Measurements from ENCODE around the gene WDR83. TPM values are rescaled to one million over a fixed set of nuclear protein-coding genes. Genes with fewer than 3 reads are reported as not detected.

WDR83 gene
- total and polyA plus RNA-seq, 2 experiments from 2014 or later: 12.5 to 18.5 TPM

DNA sequence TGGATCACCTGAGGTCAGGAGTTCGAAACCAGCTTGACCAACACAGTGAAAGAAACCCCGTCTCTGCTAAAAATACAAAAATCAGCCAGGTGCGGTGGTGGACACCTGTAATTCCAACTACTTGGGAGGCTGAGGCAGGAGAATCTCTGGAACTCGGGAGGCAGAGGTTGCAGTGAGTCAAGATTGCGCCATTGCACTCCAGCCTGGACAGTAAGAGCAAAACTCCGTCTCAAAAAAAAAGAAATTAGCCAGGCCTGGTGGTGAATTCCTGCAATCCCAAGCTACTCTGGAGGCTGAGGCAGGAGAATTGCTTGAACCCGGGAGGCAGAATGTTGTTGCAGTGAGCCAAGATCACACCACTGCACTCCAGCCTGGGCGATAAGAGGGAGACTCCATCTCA, 42.0 kb downstream of the WDR83 start:
- H3K4me3 Mint-ChIP-seq: no peak overlapping the region
- Histone ChIP-seq H3K27me3 (ENCODE audit: insufficient read depth) (no peaks in the 10 kb centered on the region), H3K4me2 (no peak overlapping the region), H3K4me3 (no peak overlapping the region), H3K36me3 (ENCODE audit: insufficient read depth) (peaks cover 67% of the 10 kb centered on the region), H3K79me2 (replicated peaks; ENCODE audit: insufficient read depth) (no peaks in the 10 kb centered on the region), H3F3A (replicated peaks; ENCODE audit: low read depth) (peaks cover 57% of the 10 kb centered on the region), H3K27ac (ENCODE audit: low read depth) (no peak overlapping the region), H2AFZ (no peak overlapping the region), H3K9me2 (ENCODE audit: insufficient read depth) (no peaks in the 10 kb centered on the region), H4K20me1 (replicated peaks; ENCODE audit: insufficient read depth) (peaks cover 24% of the 10 kb centered on the region), H3K4me1 (ENCODE audit: insufficient read depth) (no peaks in the 10 kb centered on the region)
- H3K27ac Mint-ChIP-seq: no peak overlapping the region
- H3K27me3 Mint-ChIP-seq (ENCODE audit: insufficient read depth, low read depth, poor library complexity): peaks cover 2% of the 10 kb centered on the region
- TF ChIP-seq, protein P1, sequence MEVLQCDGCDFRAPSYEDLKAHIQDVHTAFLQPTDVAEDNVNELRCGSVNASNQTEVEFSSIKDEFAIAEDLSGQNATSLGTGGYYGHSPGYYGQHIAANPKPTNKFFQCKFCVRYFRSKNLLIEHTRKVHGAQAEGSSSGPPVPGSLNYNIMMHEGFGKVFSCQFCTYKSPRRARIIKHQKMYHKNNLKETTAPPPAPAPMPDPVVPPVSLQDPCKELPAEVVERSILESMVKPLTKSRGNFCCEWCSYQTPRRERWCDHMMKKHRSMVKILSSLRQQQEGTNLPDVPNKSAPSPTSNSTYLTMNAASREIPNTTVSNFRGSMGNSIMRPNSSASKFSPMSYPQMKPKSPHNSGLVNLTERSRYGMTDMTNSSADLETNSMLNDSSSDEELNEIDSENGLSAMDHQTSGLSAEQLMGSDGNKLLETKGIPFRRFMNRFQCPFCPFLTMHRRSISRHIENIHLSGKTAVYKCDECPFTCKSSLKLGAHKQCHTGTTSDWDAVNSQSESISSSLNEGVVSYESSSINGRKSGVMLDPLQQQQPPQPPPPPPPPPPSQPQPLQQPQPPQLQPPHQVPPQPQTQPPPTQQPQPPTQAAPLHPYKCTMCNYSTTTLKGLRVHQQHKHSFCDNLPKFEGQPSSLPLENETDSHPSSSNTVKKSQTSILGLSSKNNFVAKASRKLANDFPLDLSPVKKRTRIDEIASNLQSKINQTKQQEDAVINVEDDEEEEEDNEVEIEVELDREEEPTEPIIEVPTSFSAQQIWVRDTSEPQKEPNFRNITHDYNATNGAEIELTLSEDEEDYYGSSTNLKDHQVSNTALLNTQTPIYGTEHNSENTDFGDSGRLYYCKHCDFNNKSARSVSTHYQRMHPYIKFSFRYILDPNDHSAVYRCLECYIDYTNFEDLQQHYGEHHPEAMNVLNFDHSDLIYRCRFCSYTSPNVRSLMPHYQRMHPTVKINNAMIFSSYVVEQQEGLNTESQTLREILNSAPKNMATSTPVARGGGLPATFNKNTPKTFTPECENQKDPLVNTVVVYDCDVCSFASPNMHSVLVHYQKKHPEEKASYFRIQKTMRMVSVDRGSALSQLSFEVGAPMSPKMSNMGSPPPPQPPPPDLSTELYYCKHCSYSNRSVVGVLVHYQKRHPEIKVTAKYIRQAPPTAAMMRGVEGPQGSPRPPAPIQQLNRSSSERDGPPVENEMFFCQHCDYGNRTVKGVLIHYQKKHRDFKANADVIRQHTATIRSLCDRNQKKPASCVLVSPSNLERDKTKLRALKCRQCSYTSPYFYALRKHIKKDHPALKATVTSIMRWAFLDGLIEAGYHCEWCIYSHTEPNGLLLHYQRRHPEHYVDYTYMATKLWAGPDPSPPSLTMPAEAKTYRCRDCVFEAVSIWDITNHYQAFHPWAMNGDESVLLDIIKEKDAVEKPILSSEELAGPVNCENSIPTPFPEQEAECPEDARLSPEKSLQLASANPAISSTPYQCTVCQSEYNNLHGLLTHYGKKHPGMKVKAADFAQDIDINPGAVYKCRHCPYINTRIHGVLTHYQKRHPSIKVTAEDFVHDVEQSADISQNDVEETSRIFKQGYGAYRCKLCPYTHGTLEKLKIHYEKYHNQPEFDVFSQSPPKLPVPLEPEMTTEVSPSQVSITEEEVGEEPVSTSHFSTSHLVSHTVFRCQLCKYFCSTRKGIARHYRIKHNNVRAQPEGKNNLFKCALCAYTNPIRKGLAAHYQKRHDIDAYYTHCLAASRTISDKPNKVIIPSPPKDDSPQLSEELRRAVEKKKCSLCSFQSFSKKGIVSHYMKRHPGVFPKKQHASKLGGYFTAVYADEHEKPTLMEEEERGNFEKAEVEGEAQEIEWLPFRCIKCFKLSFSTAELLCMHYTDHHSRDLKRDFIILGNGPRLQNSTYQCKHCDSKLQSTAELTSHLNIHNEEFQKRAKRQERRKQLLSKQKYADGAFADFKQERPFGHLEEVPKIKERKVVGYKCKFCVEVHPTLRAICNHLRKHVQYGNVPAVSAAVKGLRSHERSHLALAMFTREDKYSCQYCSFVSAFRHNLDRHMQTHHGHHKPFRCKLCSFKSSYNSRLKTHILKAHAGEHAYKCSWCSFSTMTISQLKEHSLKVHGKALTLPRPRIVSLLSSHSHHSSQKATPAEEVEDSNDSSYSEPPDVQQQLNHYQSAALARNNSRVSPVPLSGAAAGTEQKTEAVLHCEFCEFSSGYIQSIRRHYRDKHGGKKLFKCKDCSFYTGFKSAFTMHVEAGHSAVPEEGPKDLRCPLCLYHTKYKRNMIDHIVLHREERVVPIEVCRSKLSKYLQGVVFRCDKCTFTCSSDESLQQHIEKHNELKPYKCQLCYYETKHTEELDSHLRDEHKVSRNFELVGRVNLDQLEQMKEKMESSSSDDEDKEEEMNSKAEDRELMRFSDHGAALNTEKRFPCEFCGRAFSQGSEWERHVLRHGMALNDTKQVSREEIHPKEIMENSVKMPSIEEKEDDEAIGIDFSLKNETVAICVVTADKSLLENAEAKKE (CRISPR knock-in tag; IDR thresholded peaks at IDR 0.05): no peak
- TF ChIP-seq NANOG (IDR thresholded peaks at IDR 0.05; ENCODE audit: borderline replicate concordance) (no peak), JUNB (IDR thresholded peaks at IDR 0.05; ENCODE audit: unreplicated experiment) (no peak), EZH2 (IDR thresholded peaks at IDR 0.05; ENCODE audit: low read depth, unreplicated experiment) (no peak), ZNF331 (CRISPR knock-in tag; IDR thresholded peaks at IDR 0.05; ENCODE audit: low read depth) (no peak), CREB1 (CRISPR knock-in tag; IDR thresholded peaks at IDR 0.05; ENCODE audit: low read depth) (no peak), EZH2phosphoT487 (IDR thresholded peaks at IDR 0.05; ENCODE audit: unreplicated experiment) (no peak), STAT1 (IDR thresholded peaks at IDR 0.05; ENCODE audit: unreplicated experiment) (no peak)
- TF ChIP-seq, protein P2, sequence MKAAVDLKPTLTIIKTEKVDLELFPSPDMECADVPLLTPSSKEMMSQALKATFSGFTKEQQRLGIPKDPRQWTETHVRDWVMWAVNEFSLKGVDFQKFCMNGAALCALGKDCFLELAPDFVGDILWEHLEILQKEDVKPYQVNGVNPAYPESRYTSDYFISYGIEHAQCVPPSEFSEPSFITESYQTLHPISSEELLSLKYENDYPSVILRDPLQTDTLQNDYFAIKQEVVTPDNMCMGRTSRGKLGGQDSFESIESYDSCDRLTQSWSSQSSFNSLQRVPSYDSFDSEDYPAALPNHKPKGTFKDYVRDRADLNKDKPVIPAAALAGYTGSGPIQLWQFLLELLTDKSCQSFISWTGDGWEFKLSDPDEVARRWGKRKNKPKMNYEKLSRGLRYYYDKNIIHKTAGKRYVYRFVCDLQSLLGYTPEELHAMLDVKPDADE (IDR thresholded peaks at IDR 0.05): no peak
- TF ChIP-seq, protein P3, sequence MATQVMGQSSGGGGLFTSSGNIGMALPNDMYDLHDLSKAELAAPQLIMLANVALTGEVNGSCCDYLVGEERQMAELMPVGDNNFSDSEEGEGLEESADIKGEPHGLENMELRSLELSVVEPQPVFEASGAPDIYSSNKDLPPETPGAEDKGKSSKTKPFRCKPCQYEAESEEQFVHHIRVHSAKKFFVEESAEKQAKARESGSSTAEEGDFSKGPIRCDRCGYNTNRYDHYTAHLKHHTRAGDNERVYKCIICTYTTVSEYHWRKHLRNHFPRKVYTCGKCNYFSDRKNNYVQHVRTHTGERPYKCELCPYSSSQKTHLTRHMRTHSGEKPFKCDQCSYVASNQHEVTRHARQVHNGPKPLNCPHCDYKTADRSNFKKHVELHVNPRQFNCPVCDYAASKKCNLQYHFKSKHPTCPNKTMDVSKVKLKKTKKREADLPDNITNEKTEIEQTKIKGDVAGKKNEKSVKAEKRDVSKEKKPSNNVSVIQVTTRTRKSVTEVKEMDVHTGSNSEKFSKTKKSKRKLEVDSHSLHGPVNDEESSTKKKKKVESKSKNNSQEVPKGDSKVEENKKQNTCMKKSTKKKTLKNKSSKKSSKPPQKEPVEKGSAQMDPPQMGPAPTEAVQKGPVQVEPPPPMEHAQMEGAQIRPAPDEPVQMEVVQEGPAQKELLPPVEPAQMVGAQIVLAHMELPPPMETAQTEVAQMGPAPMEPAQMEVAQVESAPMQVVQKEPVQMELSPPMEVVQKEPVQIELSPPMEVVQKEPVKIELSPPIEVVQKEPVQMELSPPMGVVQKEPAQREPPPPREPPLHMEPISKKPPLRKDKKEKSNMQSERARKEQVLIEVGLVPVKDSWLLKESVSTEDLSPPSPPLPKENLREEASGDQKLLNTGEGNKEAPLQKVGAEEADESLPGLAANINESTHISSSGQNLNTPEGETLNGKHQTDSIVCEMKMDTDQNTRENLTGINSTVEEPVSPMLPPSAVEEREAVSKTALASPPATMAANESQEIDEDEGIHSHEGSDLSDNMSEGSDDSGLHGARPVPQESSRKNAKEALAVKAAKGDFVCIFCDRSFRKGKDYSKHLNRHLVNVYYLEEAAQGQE (IDR thresholded peaks at IDR 0.05; ENCODE audit: unreplicated experiment): no peak
- H3K36me3 Mint-ChIP-seq (ENCODE audit: low read depth): peaks cover 90% of the 10 kb centered on the region
- H3K4me1 Mint-ChIP-seq: peaks cover 2% of the 10 kb centered on the region; the same call in 1 of the 3 replicates
- H3K9me3 Mint-ChIP-seq: no peaks in the 10 kb centered on the region
- DNase-seq (ENCODE audit: low spot score) (no peak), ATAC-seq (no peak)
